Measurements from ENCODE around the gene PCGF3. TPM values are rescaled to one million over a fixed set of nuclear protein-coding genes. Genes with fewer than 3 reads are reported as not detected.

Gene PCGF3
- total RNA-seq, 1 experiment from 2014 or later = 66.3 TPM

DNA sequence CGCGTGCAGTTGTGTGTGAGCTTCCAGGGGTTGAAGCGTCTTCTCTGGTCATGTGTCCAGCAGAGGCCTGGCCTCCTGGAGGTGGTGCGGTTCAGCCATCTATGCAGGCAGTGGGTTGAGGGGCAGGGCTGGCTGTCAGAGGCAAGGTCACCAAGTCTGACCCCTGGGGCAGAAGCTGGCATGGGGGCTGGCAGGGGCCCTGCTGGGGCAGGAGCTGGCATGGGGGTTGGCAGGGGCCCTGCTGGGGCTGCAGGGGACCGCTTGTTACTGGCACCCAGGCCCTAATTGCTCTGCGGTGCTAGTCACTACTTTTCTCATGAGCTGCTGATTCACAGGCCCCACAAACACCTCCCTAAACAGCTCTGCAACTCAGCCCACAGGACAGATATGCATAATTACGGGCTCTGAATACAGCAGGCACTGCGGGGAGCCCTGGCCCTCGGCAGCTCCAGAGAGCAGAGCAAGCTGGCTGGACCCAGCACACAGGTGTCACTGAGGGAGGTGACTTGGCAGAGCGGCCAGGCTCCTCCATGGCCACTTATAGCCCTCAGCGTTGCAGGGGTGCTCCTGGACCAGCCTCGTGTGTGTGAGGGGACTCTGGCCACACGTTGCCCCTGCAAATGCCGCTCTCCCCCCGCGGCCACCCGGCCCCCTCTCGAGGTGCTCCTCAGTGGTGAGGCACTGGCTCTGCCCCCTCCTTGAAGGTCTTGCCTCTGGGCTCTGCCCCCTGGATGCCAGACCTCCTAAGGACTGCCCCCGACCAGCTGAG lies 87.6 kb downstream of the PCGF3 start:
- no TSS peak for BruUV-seq (replicated peaks)
- intact Hi-C loops (cut with micrococcal nuclease) = no loop called here
- CTCF ChIA-PET = no interaction called here

DNA sequence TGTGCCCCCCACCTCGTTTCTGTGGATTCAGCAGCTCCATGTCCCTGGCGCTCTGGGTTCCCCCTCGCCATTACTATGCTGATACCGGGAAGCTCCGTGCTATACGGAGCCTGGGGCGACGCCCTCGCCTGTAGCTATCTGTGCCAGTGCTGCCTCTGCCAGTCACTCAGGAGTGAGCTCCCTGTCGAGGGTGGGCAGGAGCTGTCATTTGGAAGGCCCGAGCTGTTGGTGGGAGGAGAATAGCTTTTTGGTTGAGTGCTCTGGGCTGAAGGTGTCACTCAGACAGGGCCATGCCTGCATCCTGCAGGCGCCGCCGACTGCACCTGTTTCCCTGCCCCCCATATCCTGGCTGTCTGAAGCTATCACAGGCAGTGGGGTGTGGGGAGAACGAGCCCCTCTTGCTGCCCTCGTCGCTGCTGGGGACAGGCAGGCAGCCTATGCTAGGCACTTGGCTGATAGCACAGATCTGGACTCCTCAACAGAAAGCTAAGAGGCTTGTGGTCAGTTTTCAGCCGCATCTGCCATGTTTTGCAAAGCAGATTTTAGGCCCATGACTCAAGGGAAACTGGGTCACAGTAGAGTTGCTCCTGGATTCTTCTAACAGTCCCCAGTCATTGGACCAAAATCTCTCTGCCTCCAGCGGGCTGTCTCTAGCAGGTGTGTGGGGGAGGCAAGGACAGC lies 88.4 kb downstream of the PCGF3 start:
- no peaks in the 10 kb centered on the region for H3K27me3 ChIP-seq (ENCODE audit: insufficient read depth, low read length)
- POLR2A ChIA-PET = no interaction called here

More for the DNA sequence above, 87.6 kb downstream of the PCGF3 start:
- Histone ChIP-seq H3K9me3 (ENCODE audit: control insufficient read depth in 1 of 2, insufficient read depth in 1 of 2, low read depth in 1 of 2, low read length in 2 of 2) (no peaks in the 10 kb centered on the region), H3K27me3 (ENCODE audit: insufficient read depth, low read length) (no peaks in the 10 kb centered on the region), H3K27ac (ENCODE audit: low read depth, low read length) (no peak overlapping the region), H2AFZ (ENCODE audit: low read depth, low read length, poor library complexity, severe bottlenecking) (no peak overlapping the region), H3K36me3 (ENCODE audit: control insufficient read depth in 1 of 2, insufficient read depth in 2 of 2, low read length in 2 of 2) (no peaks in the 10 kb centered on the region), H3K4me2 (ENCODE audit: low read length) (no peak overlapping the region), H3K4me3 (replicated peaks in 1 of 2; ENCODE audit: low read depth in 1 of 2, low read length in 2 of 2) (no peak overlapping the region), H3K9ac (ENCODE audit: low read length) (no peak overlapping the region), H3K4me1 (ENCODE audit: control insufficient read depth in 1 of 2, insufficient read depth in 2 of 2, low read length in 2 of 2) (peaks cover 1 to 2% of the 10 kb centered on the region in 2 experiments; a peak in 3 of 4 replicates), H3K9me2 (ENCODE audit: insufficient read depth) (no peaks in the 10 kb centered on the region), H4K20me1 (ENCODE audit: insufficient read depth) (no peaks in the 10 kb centered on the region), H3K79me2 (ENCODE audit: insufficient read depth, low read length) (no peaks in the 10 kb centered on the region)
- ChIA-PET RAD21 (ENCODE audit: low non-redundant PET in 1 of 2, low total read pairs in 2 of 2, uncharacterized antibody in 2 of 2, unreplicated experiment in 2 of 2) (no interaction called here), POLR2A (no interaction called here)
- no peak for TF ChIP-seq CEBPB (IDR thresholded peaks at IDR 0.05; ENCODE audit: low read depth)
- no peak for TF ChIP-seq YY1 (IDR thresholded peaks at IDR 0.05; ENCODE audit: extremely low read depth, insufficient replicate concordance, low read depth, low read length)
- ATAC-seq = peak; percentile 19; the same call in 1 of the 2 replicates
- DNase-seq (ENCODE audit: low read depth, low spot score) = no peak

More for the DNA sequence above, 88.4 kb downstream of the PCGF3 start:
- H3K4me2 ChIP-seq (ENCODE audit: low read length) = no peak overlapping the region
- H3K79me2 ChIP-seq (ENCODE audit: insufficient read depth, low read length) = no peaks in the 10 kb centered on the region
- H3K27ac ChIP-seq (ENCODE audit: low read depth, low read length) = no peak overlapping the region
- RAD21 ChIA-PET (ENCODE audit: low non-redundant PET in 1 of 2, low total read pairs in 2 of 2, uncharacterized antibody in 2 of 2, unreplicated experiment in 2 of 2) = no interaction called here
- no peak for DNase-seq (ENCODE audit: low read depth, low spot score)
- H4K20me1 ChIP-seq (ENCODE audit: insufficient read depth) = no peaks in the 10 kb centered on the region
- intact Hi-C loops (cut with micrococcal nuclease) = no loop called here
- no peak overlapping the region for H2AFZ ChIP-seq (ENCODE audit: low read depth, low read length, poor library complexity, severe bottlenecking)
- H3K9ac ChIP-seq (ENCODE audit: low read length) = no peak overlapping the region
- CTCF ChIA-PET = no interaction called here
- H3K9me2 ChIP-seq (ENCODE audit: insufficient read depth) = no peaks in the 10 kb centered on the region
- ATAC-seq = no peak
- no TSS peak for BruUV-seq (replicated peaks)
- no peaks in the 10 kb centered on the region for H3K36me3 ChIP-seq (ENCODE audit: control insufficient read depth in 1 of 2, insufficient read depth in 2 of 2, low read length in 2 of 2)
- H3K4me1 ChIP-seq (ENCODE audit: control insufficient read depth in 1 of 2, insufficient read depth in 2 of 2, low read length in 2 of 2) = peaks cover 8 to 10% of the 10 kb centered on the region in 2 experiments
- H3K9me3 ChIP-seq (ENCODE audit: control insufficient read depth in 1 of 2, insufficient read depth in 1 of 2, low read depth in 1 of 2, low read length in 2 of 2) = no peaks in the 10 kb centered on the region
- TF ChIP-seq, protein P1, sequence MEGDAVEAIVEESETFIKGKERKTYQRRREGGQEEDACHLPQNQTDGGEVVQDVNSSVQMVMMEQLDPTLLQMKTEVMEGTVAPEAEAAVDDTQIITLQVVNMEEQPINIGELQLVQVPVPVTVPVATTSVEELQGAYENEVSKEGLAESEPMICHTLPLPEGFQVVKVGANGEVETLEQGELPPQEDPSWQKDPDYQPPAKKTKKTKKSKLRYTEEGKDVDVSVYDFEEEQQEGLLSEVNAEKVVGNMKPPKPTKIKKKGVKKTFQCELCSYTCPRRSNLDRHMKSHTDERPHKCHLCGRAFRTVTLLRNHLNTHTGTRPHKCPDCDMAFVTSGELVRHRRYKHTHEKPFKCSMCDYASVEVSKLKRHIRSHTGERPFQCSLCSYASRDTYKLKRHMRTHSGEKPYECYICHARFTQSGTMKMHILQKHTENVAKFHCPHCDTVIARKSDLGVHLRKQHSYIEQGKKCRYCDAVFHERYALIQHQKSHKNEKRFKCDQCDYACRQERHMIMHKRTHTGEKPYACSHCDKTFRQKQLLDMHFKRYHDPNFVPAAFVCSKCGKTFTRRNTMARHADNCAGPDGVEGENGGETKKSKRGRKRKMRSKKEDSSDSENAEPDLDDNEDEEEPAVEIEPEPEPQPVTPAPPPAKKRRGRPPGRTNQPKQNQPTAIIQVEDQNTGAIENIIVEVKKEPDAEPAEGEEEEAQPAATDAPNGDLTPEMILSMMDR (IDR thresholded peaks at IDR 0.05 in 2 of 3, conservative IDR thresholded peaks at IDR 0.05 in 1 of 3; ENCODE audit: borderline replicate concordance in 1 of 3, insufficient read depth in 1 of 3, low read depth in 2 of 3, low read length in 2 of 3) = no peak
- TF ChIP-seq ELF1 (IDR thresholded peaks at IDR 0.05; ENCODE audit: borderline replicate concordance, low read depth) (no peak), POLR2AphosphoS5 (IDR thresholded peaks at IDR 0.05; ENCODE audit: low read depth, low read length) (no peak), SRF (IDR thresholded peaks at IDR 0.05; ENCODE audit: low read depth) (no peak), SP1 (IDR thresholded peaks at IDR 0.05; ENCODE audit: low read depth) (no peak), POLR2A (IDR thresholded peaks at IDR 0.05; ENCODE audit: borderline replicate concordance, extremely low read depth, insufficient read depth, insufficient read length) (no peak), SIN3A (IDR thresholded peaks at IDR 0.05; ENCODE audit: low read depth) (no peak), ZNF274 (IDR thresholded peaks at IDR 0.05; ENCODE audit: low read depth, low read length) (no peak)
- no peak overlapping the region for H3K4me3 ChIP-seq (replicated peaks in 1 of 2; ENCODE audit: low read depth in 1 of 2, low read length in 2 of 2)
